ENCODE results near the gene NODAL. TPM values are rescaled to one million over a fixed set of nuclear protein-coding genes. Genes with fewer than 3 reads are reported as not detected.

Gene NODAL
- total RNA-seq, 1 donor from 2014 or later, result not detected

DNA sequence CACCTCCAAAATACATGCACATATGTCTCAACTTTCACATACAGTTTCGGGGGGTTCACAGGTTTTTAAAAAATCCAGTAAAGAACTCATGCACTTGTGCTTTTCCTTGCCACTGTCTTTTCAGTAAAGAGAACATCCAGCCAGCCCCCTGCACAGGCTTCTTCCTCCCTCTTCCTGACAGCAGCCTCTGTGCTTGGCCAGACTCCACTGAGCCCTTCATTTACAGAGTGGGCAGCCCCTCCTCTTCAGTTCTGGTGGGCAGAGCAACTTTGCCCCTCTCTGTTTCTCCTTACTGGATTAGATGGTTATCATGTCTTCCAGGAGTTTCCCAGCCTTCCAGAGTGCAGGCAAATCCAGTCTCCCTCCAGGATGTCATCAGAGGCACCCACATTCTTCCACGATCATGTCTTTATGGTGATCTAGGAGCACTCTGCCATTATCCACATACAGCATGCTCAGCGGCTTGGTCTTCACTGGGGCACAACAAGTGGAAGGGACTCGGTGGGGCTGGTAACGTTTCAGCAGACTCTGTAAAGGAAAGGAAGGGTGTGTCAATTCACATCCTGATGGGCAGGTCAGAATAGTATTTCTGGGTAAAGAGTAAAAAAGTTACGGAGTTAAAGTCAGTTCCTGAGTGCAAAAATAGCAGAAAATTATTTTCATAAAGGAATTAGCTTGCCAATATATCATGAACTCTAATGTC is 8.8 kb downstream of the NODAL start:
- Mint-ChIP-seq H3K9me3 (no peaks in the 10 kb centered on the region), H3K4me1 (peaks cover 20% of the 10 kb centered on the region), H3K4me3 (peak overlapping the region; percentile 26), H3K36me3 (ENCODE audit: low read depth) (peaks cover 19% of the 10 kb centered on the region), H3K27ac (no peak overlapping the region), H3K27me3 (no peaks in the 10 kb centered on the region)
- CTCF ChIA-PET, result interaction anchor here (0.6 kb wide), 1 partner anchor 28 kb away, joined by 4 read pairs; no protein-coding TSS in a partner anchor
- DNase-seq (no peak), ATAC-seq (ENCODE audit: low read depth) (no peak)
- POLR2A ChIA-PET, result no interaction called here
- TF ChIP-seq, protein P1, sequence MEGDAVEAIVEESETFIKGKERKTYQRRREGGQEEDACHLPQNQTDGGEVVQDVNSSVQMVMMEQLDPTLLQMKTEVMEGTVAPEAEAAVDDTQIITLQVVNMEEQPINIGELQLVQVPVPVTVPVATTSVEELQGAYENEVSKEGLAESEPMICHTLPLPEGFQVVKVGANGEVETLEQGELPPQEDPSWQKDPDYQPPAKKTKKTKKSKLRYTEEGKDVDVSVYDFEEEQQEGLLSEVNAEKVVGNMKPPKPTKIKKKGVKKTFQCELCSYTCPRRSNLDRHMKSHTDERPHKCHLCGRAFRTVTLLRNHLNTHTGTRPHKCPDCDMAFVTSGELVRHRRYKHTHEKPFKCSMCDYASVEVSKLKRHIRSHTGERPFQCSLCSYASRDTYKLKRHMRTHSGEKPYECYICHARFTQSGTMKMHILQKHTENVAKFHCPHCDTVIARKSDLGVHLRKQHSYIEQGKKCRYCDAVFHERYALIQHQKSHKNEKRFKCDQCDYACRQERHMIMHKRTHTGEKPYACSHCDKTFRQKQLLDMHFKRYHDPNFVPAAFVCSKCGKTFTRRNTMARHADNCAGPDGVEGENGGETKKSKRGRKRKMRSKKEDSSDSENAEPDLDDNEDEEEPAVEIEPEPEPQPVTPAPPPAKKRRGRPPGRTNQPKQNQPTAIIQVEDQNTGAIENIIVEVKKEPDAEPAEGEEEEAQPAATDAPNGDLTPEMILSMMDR (IDR thresholded peaks at IDR 0.05), result no peak
- intact Hi-C loops (cut with micrococcal nuclease), result no loop called here

DNA sequence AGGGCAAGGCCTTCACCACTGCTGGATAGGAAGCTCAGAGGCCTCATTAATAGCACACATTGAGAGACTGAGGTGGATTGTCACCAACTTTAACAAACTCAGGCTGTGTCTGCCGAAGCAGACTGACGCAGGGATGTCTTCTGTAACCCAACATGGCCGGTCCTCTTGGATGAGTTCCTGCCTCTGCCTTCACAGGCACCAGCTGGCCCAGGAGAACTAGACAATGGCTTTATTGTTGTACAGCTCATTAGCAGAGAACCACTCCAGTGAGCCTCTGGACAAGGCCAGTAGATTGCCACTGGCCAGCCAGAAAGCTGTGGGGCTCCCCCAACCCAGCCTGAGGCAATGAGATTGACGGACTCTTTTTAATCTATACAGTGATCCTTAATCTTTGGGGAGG is 9.4 kb downstream of the NODAL start:
- Mint-ChIP-seq H3K27ac (no peak overlapping the region), H3K9me3 (no peaks in the 10 kb centered on the region), H3K27me3 (no peaks in the 10 kb centered on the region), H3K36me3 (ENCODE audit: low read depth) (peaks cover 24% of the 10 kb centered on the region), H3K4me1 (peaks cover 20% of the 10 kb centered on the region), H3K4me3 (no peak overlapping the region)
- no peak for DNase-seq
- intact Hi-C loops (cut with micrococcal nuclease), result no loop called here
- TF ChIP-seq, protein P1 (IDR thresholded peaks at IDR 0.05), result no peak
- no peak for ATAC-seq (ENCODE audit: low read depth)
- ChIA-PET POLR2A (no interaction called here), CTCF (no interaction called here)

DNA sequence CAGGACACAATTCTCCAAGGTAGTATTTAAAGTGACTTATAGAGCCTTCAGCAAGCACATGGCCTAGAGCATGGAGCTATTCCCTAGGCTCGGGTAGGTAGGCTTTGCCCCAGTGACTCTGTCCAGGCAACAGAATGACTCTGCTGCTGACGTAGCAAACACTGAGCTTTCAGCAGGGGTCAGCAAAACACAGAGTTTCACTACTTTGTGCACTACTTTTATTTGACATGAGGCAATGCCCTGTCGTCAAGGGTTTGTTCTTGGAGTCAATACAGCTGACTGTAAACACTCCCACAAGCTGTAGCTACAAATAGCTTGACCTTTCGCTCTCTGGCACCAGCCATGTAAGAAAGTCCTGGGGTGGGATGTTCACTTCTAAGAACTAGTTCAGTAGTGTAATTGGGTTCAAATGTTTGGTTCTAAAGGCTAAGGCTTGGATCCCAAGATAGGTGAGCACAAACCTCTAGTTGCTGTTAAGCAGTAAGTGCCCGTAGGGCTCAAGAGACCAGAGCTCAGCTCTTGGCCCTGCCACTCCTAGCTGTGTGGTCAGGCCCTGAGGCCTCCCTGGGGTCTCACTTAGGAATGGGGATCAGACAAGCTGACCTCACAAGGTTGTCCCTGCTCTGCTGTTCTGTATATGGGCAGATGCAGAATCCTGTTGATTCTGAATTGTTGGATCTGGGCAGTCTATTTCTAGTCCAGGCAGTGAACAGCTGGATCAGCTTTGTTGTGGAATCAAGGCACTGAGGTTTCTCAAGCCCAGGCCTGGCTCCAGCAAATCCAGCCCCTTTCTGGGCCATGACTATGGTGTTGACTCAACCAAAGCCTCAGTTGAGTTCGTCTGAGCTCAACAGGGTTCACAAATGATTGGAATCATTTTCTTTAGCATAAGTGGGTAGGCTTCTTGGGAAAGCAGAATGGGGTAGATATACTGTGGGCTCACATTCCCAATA is 10.7 kb downstream of the NODAL start:
- intact Hi-C loops (cut with micrococcal nuclease), result no loop called here
- ChIA-PET POLR2A (interaction anchor here (1.1 kb wide), 1 partner anchor 12 kb away, joined by 3 read pairs; no protein-coding TSS in a partner anchor), CTCF (interaction anchor here (0.6 kb wide), 1 partner anchor 66 kb away, joined by 3 read pairs; no protein-coding TSS in a partner anchor)
- H3K36me3 Mint-ChIP-seq (ENCODE audit: low read depth), result peaks cover 33% of the 10 kb centered on the region
- H3K27me3 Mint-ChIP-seq, result no peaks in the 10 kb centered on the region
- ATAC-seq (ENCODE audit: low read depth) (no peak), DNase-seq (no peak)
- peaks cover 20% of the 10 kb centered on the region for H3K4me1 Mint-ChIP-seq
- H3K4me3 Mint-ChIP-seq, result no peak overlapping the region
- H3K9me3 Mint-ChIP-seq, result no peaks in the 10 kb centered on the region
- TF ChIP-seq, protein P1 (IDR thresholded peaks at IDR 0.05), result no peak
- no peak overlapping the region for H3K27ac Mint-ChIP-seq

DNA sequence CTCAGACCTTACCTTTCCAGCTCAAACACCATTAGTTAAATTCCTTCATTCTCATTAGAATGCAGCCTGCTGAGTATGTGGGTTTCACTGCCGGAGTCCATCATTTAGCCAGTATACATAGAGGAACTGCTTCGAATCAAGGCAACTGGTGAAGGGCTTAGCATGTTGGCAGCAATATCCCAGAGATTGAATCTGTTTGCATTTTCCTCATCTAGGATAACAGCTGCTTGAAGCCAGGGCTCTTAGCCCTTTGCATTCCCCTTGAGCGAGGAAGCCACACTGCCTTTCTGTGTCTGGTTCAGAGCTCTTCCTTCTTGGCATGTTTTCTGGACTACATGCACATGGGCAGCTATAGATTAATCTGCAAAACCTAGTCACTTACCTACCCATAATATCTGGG is 14.7 kb downstream of the NODAL start:
- Mint-ChIP-seq H3K4me1 (peaks cover under 1% of the 10 kb centered on the region), H3K36me3 (ENCODE audit: low read depth) (peaks cover 72% of the 10 kb centered on the region), H3K27me3 (no peaks in the 10 kb centered on the region), H3K4me3 (no peak overlapping the region), H3K9me3 (no peaks in the 10 kb centered on the region), H3K27ac (no peak overlapping the region)
- DNase-seq (no peak), ATAC-seq (ENCODE audit: low read depth) (no peak)
- ChIA-PET POLR2A (no interaction called here), CTCF (no interaction called here)
- TF ChIP-seq, protein P1 (IDR thresholded peaks at IDR 0.05), result no peak
- intact Hi-C loops (cut with micrococcal nuclease), result no loop called here

DNA sequence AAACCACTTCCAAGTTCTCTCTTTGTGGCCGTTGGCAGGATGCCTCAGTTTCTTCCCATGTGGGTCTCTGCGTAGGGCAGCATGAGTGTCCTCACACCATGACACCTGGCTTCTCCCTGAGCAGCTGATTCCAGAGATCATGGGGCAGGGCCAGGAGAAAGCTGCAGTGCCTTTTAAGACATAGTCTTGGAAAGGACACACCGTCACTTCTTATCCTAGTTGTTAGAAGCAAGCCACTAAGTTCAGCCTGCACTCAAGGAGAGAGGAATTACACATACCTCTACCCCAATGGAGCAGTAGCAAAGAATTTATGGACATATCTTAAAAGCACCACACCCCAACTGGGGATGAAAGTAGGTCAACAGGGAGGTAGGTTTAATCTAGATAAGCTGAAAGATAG is 16.4 kb downstream of the NODAL start:
- no peak for DNase-seq
- POLR2A ChIA-PET, result no interaction called here
- H3K27ac Mint-ChIP-seq, result no peak overlapping the region
- H3K36me3 Mint-ChIP-seq (ENCODE audit: low read depth), result peaks cover 87% of the 10 kb centered on the region
- no peaks in the 10 kb centered on the region for H3K27me3 Mint-ChIP-seq
- H3K4me3 Mint-ChIP-seq, result no peak overlapping the region
- intact Hi-C loops (cut with micrococcal nuclease), result no loop called here
- CTCF ChIA-PET, result interaction anchor here (1.1 kb wide), 1 partner anchor 203 kb away, joined by 4 read pairs; no protein-coding TSS in a partner anchor
- TF ChIP-seq, protein P1 (IDR thresholded peaks at IDR 0.05), result no peak
- no peaks in the 10 kb centered on the region for H3K9me3 Mint-ChIP-seq
- ATAC-seq (ENCODE audit: low read depth), result no peak
- H3K4me1 Mint-ChIP-seq, result no peaks in the 10 kb centered on the region

Data from activated B cell treated with CpG ODN at 0.5 μM for 24 hours (primary cell).